ENCODE results near the gene CTSZ. TPM values are rescaled to one million over a fixed set of nuclear protein-coding genes. Genes with fewer than 3 reads are reported as not detected.

The CTSZ gene
- total and polyA plus RNA-seq, 2 of the 4 experiments (the other 2 are of a cell fraction) = 46.1 to 88.5 TPM

GRCh38 chr20:58986286-58986967 lies 20.6 kb downstream of the CTSZ start:
- peaks cover 3% of the 10 kb centered on the region; the same call in 1 of the 2 replicates for H3K4me1 ChIP-seq (ENCODE audit: control insufficient read depth, insufficient read depth, low read length)
- 71% methylated on average over 1 of the region's 9 CpGs; no CpG with 5 or more reads in 1 of the 2 experiments for WGBS, 2 experiments (ENCODE audit: extremely low coverage in 2 of 2, insufficient read length in 1 of 2)
- ATAC-seq (ENCODE audit: low read depth) = no peak

More at GRCh38 chr20:58986286-58986967, 20.6 kb downstream of the CTSZ start:
- Histone ChIP-seq H2BK15ac (ENCODE audit: low read depth, low read length) (no peak overlapping the region), H3K4me2 (ENCODE audit: low read depth, low read length) (no peak overlapping the region), H2BK5ac (ENCODE audit: low read depth, low read length, poor library complexity, severe bottlenecking) (no peak overlapping the region), H3K9ac (ENCODE audit: low read depth, low read length) (no peak overlapping the region), H3K9me1 (ENCODE audit: insufficient read depth, low read length) (peaks cover 22% of the 10 kb centered on the region), H4K8ac (ENCODE audit: low read depth in 2 of 2, low read length in 2 of 2) (no peak overlapping the region), H3K23ac (ENCODE audit: low read depth, low read length) (no peak overlapping the region), H2BK20ac (ENCODE audit: low read depth, low read length) (no peak overlapping the region), H4K20me1 (ENCODE audit: insufficient read depth, low read length) (peaks cover 20% of the 10 kb centered on the region), H3K4me3 (ENCODE audit: insufficient read depth, low read depth, low read length) (no peak overlapping the region), H3K36me3 (ENCODE audit: control insufficient read depth, insufficient read depth, low read length) (peaks cover 37% of the 10 kb centered on the region), H2AFZ (replicated peaks; ENCODE audit: low read length, poor library complexity) (no peak overlapping the region), H3K27ac (ENCODE audit: insufficient read depth, low read length) (no peak overlapping the region), H3K18ac (ENCODE audit: low read depth, low read length) (no peak overlapping the region), H3K9me3 (ENCODE audit: control insufficient read depth, insufficient read depth, low read length) (no peaks in the 10 kb centered on the region), H4K91ac (ENCODE audit: insufficient read depth, low read depth, low read length) (no peak overlapping the region), H2AK9ac (replicated peaks; ENCODE audit: low read depth, low read length, poor library complexity) (no peak overlapping the region), H2BK120ac (ENCODE audit: low read depth, low read length) (no peak overlapping the region), H2AK5ac (ENCODE audit: low read depth, low read length) (no peak overlapping the region), H4K5ac (ENCODE audit: low read depth, low read length) (no peak overlapping the region), H3K27me3 (ENCODE audit: control insufficient read depth, insufficient read depth, low read length) (no peaks in the 10 kb centered on the region), H3K79me1 (ENCODE audit: low read depth in 1 of 2, low read length in 2 of 2) (peaks cover 34 to 72% of the 10 kb centered on the region in 2 experiments), H3K56ac (ENCODE audit: extremely low read depth, insufficient read depth, low read length) (no peak overlapping the region), H3K4ac (ENCODE audit: low read depth, low read length) (no peak overlapping the region), H3K14ac (replicated peaks; ENCODE audit: low read depth, low read length) (no peak overlapping the region)
- ChIA-PET POLR2A (ENCODE audit: unreplicated experiment) (no interaction called here), CTCF (interaction anchor here (1.3 kb wide), 1 partner anchor 46 kb away, joined by 3 read pairs; the partner anchor contains the start of gene ATP5F1E)
- BruUV-seq (replicated peaks) = no TSS peak
- dilution Hi-C loops (cut with HindIII; ENCODE audit: low sequenced_read_pairs, unreplicated experiment) (no loop called here), intact Hi-C loops (cut with micrococcal nuclease) (loop anchor here (5.0 kb wide), 1 partner anchor 41 kb away; no protein-coding TSS in a partner anchor), in situ Hi-C loops (cut with MboI; ENCODE audit: low sequenced_read_pairs) (no loop called here)
- DNase-seq = no peak
- no peak for TF ChIP-seq CHD1 (IDR thresholded peaks at IDR 0.05; ENCODE audit: low read depth, low read length)
- no peak for TF ChIP-seq MAFK (IDR thresholded peaks at IDR 0.05; ENCODE audit: low read depth, low read length)
- no peak for TF ChIP-seq MXI1 (IDR thresholded peaks at IDR 0.05; ENCODE audit: borderline replicate concordance, low read depth, low read length)
- no peak for TF ChIP-seq NFE2L2 (IDR thresholded peaks at IDR 0.05; ENCODE audit: low read depth, low read length)
- no peak for TF ChIP-seq RFX5 (IDR thresholded peaks at IDR 0.05; ENCODE audit: low read depth, low read length)
- TF ChIP-seq BHLHE40 (IDR thresholded peaks at IDR 0.05; ENCODE audit: low read depth, low read length) = no peak
- TF ChIP-seq RAD21 (IDR thresholded peaks at IDR 0.05; ENCODE audit: low read length) = no peak
- TF ChIP-seq, protein P1, sequence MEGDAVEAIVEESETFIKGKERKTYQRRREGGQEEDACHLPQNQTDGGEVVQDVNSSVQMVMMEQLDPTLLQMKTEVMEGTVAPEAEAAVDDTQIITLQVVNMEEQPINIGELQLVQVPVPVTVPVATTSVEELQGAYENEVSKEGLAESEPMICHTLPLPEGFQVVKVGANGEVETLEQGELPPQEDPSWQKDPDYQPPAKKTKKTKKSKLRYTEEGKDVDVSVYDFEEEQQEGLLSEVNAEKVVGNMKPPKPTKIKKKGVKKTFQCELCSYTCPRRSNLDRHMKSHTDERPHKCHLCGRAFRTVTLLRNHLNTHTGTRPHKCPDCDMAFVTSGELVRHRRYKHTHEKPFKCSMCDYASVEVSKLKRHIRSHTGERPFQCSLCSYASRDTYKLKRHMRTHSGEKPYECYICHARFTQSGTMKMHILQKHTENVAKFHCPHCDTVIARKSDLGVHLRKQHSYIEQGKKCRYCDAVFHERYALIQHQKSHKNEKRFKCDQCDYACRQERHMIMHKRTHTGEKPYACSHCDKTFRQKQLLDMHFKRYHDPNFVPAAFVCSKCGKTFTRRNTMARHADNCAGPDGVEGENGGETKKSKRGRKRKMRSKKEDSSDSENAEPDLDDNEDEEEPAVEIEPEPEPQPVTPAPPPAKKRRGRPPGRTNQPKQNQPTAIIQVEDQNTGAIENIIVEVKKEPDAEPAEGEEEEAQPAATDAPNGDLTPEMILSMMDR (conservative IDR thresholded peaks at IDR 0.05; ENCODE audit: low read depth, low read length) = no peak
- TF ChIP-seq FOS (IDR thresholded peaks at IDR 0.05; ENCODE audit: low read depth, low read length) = no peak

All from IMR-90 (cell line).